ENCODE results near the gene CCDC28B.

Gene CCDC28B

DNA sequence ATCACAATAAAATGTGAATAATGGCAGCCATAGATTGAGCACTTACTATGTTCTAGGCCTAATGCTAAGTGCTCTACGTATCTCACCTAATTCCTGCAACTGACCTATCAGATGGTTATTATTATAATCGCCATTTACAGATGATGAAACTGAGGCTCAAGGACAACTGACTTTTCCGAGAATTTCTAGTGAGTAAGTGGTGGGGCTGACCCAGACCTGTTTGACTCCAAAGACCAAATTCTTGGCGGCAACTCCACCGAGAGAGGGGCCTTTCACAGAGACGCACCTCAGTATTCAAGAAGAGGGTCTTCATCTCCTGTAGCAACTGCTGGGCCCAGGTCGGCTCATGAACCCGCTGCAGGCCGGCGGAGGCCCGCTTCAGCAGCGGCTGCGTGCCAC, 21.2 kb downstream of the CCDC28B start:
- TF ChIP-seq, protein P1, sequence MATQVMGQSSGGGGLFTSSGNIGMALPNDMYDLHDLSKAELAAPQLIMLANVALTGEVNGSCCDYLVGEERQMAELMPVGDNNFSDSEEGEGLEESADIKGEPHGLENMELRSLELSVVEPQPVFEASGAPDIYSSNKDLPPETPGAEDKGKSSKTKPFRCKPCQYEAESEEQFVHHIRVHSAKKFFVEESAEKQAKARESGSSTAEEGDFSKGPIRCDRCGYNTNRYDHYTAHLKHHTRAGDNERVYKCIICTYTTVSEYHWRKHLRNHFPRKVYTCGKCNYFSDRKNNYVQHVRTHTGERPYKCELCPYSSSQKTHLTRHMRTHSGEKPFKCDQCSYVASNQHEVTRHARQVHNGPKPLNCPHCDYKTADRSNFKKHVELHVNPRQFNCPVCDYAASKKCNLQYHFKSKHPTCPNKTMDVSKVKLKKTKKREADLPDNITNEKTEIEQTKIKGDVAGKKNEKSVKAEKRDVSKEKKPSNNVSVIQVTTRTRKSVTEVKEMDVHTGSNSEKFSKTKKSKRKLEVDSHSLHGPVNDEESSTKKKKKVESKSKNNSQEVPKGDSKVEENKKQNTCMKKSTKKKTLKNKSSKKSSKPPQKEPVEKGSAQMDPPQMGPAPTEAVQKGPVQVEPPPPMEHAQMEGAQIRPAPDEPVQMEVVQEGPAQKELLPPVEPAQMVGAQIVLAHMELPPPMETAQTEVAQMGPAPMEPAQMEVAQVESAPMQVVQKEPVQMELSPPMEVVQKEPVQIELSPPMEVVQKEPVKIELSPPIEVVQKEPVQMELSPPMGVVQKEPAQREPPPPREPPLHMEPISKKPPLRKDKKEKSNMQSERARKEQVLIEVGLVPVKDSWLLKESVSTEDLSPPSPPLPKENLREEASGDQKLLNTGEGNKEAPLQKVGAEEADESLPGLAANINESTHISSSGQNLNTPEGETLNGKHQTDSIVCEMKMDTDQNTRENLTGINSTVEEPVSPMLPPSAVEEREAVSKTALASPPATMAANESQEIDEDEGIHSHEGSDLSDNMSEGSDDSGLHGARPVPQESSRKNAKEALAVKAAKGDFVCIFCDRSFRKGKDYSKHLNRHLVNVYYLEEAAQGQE (IDR thresholded peaks at IDR 0.05; ENCODE audit: insufficient read depth in 1 of 2, low read depth in 2 of 2, low read length in 2 of 2) = no peak
- no peak for TF ChIP-seq SIN3A (IDR thresholded peaks at IDR 0.05; ENCODE audit: borderline replicate concordance, insufficient read depth, low read length)
- no peak for TF ChIP-seq TAF1 (IDR thresholded peaks at IDR 0.05; ENCODE audit: borderline replicate concordance, insufficient read depth, low read length)
- TF ChIP-seq FOXP2 (optimal IDR thresholded peaks at IDR 0.05; ENCODE audit: borderline replicate concordance, extremely low read depth, extremely low read length, insufficient read depth) = no peak
- no peak for TF ChIP-seq POLR2AphosphoS5 (IDR thresholded peaks at IDR 0.05; ENCODE audit: low read depth, low read length)

DNA sequence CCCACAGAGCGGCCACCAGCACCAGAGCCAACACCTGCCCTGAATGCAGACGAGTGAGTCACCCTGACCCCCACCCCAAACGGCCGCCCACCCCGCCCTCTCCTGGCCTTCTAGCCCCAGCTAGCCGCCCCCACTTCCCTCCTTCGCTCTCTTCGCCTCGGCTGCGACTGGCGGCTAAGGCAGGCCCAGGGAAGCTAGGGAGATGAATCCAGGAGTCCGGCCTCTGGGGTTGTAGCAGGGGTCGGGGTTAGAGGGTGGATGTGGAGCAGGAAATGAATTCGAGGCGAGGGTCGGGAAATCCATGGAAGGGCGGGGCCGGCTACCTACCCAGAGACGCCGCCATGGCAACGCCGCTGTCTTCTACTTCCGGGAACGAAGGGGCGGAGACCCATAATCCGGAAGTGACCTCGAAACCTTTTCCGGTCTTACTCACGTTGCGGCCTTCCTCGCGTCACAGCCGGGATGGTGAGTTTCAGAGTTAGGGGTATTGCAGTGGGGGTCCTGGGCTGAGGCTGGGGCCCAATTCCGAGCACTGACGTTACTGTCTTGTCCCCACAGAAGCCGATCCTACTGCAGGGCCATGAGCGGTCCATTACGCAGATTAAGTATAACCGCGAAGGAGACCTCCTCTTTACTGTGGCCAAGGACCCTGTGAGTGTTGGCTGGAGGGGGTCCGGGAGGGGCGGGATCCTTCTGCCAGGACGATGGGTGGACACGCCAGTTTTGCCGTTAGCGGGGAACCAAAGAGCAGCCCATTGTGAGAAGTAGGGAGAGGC, 21.8 kb downstream of the CCDC28B start, which contains the start of the genes EIF3I and TMEM234:
Gene EIF3I (plus strand): TSS at position 428 of the 776 bp plus-strand sequence. CDS start 35 bp downstream, at position 463.
Gene TMEM234 (minus strand): TSS at position 374 of the 776 bp plus-strand sequence. CDS start 31 bp downstream, at position 343.
- TF ChIP-seq SIN3A (IDR thresholded peaks at IDR 0.05; ENCODE audit: borderline replicate concordance, insufficient read depth, low read length) (no peak), TAF1 (IDR thresholded peaks at IDR 0.05; ENCODE audit: borderline replicate concordance, insufficient read depth, low read length) (peak; percentile 87), FOXP2 (optimal IDR thresholded peaks at IDR 0.05; ENCODE audit: borderline replicate concordance, extremely low read depth, extremely low read length, insufficient read depth) (no peak), POLR2AphosphoS5 (IDR thresholded peaks at IDR 0.05; ENCODE audit: low read depth, low read length) (peak; percentile 94)
- TF ChIP-seq, protein P1 (IDR thresholded peaks at IDR 0.05; ENCODE audit: insufficient read depth in 1 of 2, low read depth in 2 of 2, low read length in 2 of 2) = no peak

GRCh38 chr1:32223683-32224082, 23.3 kb downstream of the CCDC28B start:
- TF ChIP-seq POLR2AphosphoS5 (IDR thresholded peaks at IDR 0.05; ENCODE audit: low read depth, low read length) = no peak
- TF ChIP-seq TAF1 (IDR thresholded peaks at IDR 0.05; ENCODE audit: borderline replicate concordance, insufficient read depth, low read length) = no peak
- TF ChIP-seq SIN3A (IDR thresholded peaks at IDR 0.05; ENCODE audit: borderline replicate concordance, insufficient read depth, low read length) = no peak
- no peak for TF ChIP-seq FOXP2 (optimal IDR thresholded peaks at IDR 0.05; ENCODE audit: borderline replicate concordance, extremely low read depth, extremely low read length, insufficient read depth)
- TF ChIP-seq, protein P1 (IDR thresholded peaks at IDR 0.05; ENCODE audit: insufficient read depth in 1 of 2, low read depth in 2 of 2, low read length in 2 of 2) = no peak

DNA sequence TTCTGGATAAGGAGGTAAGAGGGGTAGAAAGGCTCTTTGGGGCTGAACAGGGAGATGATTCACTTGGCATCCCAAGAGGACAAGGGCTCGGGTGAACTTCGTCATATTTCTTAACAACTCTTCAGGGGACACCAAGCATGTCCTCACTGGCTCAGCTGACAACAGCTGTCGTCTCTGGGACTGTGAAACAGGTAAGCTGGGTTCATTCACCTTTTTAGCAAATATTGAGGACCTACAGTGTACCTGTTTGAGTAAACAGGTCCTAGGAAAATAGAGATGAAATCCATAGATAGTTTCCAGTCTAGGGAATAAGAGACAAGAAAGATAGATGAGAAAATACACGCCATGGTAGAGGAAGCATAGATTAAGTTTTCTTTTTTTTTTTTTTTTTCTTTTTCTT, 23.9 kb downstream of the CCDC28B start:
- TF ChIP-seq TAF1 (IDR thresholded peaks at IDR 0.05; ENCODE audit: borderline replicate concordance, insufficient read depth, low read length) (no peak), FOXP2 (optimal IDR thresholded peaks at IDR 0.05; ENCODE audit: borderline replicate concordance, extremely low read depth, extremely low read length, insufficient read depth) (no peak), SIN3A (IDR thresholded peaks at IDR 0.05; ENCODE audit: borderline replicate concordance, insufficient read depth, low read length) (no peak), POLR2AphosphoS5 (IDR thresholded peaks at IDR 0.05; ENCODE audit: low read depth, low read length) (no peak)
- TF ChIP-seq, protein P1 (IDR thresholded peaks at IDR 0.05; ENCODE audit: insufficient read depth in 1 of 2, low read depth in 2 of 2, low read length in 2 of 2) = no peak

Data from PFSK-1 (cell line).